Stimulated activated CD8-positive, alpha-beta memory T cell treated with anti-CD3 and anti-CD28 coated beads, Interleukin-7, amount 100 ng/mL, for 4 hours (primary cell): ENCODE data around the gene PRRG3.

Experiments
- DNase-seq, 2 donors: peaks; one replicate each; pipeline ENCODE4 v3.0.0-alpha.2; 2020; ENCODE audit warnings: low read depth in 2 of 2

PRRG3 gene

GRCh38 chrX:151743651-151744470 lies 48.6 kb downstream of the PRRG3 start:
- DNase-seq: no peak

DNA sequence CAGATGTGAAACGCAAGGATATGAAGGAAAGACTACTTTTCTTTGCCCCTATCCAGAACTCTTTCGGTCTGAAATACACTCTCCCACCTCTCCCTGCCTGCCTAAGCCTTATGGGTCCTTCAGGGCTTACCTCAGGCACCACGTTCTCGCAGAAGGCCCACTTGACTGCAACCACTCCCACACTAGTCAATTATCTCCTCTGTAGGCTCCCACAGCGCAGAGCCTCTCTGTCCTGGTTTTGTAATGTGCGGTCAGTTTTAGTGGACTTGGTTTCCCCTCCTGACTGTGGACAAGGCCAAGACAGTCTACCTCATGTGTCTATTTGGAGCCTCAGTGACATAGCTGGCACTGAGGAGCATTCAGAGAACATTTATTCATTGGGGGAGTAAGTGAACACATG lies 50.4 kb downstream of the PRRG3 start:
- no peak for DNase-seq

DNA sequence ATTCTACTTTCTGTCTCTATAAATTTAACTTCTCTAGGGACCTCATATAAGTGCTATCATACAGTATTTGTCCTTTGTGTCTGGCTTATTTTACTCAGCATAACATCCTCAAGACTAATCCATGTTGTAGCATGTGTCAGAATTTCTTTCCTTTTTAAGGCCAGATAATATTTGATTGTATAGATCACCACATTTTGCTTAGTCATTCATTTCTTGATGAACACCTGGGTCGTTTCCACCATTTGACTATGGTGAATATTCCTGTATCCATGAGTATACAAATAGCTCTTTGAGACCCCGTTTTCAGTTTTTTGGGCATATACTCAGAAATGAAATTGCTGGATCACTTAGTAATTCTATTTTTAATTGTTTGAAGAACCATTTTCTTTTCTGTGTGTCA lies 51.2 kb downstream of the PRRG3 start:
- no peak for DNase-seq

DNA sequence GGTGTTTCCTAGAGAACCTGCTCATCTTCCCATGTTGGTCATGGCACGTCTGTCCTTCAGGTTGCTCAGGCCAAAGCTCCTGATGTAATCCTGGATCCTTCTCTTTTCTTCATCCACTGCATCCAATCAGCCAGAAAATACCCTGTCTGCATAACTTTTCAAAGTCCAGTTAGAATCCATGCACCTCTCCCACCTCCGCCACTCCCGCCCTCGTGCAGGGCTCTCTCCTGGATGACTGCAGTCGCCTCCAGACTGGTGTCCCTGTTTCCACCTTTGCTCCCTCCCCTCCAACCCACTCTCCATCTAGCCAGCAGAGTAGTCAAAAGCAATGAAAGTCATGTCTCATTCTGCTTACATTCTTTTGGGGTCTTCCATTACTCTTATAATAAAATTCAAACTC lies 55.3 kb downstream of the PRRG3 start:
- no peak for DNase-seq

DNA sequence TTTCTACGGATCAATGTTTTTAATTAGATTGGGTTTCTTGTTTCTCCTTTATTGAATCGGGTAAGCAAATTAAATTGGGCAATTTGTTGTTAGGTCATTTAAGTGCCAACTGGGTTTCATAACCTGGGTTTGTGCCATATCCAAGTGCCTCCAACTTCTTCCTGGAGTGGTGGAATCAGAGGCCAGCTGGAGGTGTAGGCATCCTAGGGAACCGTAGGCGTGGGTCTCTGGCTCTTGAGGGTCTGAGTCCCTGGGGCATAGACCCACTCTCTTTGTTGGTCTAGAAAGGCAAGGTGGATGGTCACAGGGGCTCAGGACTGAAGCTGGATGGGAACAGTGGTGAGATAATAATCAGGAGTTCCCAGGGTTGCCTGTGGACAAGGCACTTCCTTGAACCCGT lies 57.6 kb downstream of the PRRG3 start:
- DNase-seq: no peak

- no peak for DNase-seq
Observed at GRCh38 chrX:151753313-151754046, 58.2 kb downstream of the PRRG3 start.

DNA sequence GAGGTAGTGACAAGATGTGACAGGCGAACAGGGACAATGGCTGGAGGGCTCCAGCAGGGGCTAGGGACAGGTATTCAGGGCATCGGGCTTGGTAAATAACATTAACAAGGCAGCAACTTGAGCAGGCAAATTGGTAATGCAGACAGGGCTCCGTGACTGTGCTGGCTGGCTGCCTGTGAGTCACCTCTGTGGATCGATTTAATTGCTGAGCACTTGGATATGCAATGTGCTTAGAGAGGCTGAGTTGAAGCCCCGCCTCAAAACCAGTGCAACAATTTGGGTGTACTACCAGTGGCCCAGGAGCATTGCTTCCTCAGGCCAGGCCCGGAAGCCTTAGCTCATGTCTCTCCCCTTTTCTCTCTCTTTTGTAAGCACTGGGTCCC lies 58.8 kb downstream of the PRRG3 start:
- DNase-seq: no peak

DNA sequence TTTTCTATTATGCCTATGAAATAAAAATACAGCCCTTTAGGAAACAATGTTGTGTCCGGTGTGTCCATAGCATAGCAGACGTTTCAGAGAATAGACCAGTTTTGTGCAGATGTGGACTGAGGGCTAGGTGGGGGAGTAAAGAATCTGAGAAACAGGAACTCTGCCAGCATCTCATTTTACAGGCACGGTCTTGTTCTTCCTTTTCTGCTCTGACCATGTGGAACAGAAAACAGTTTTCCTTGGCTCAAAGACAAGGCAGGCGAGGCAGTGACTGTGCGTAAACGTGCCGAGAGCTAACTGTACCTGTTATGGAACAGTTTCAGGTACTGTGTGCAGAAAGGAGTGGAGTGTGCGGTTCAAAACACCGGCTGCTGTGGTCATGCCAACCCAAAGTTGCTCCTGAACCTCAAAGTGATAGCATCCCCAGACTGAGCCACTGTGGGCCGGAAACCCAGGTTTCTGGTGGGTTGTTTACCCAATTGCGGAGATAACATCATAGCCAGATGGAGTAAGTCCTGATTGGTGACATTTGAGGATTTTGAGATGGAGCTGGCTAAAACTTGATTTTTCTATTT lies 59.5 kb downstream of the PRRG3 start:
- no peak for DNase-seq
